Measurements from ENCODE around the gene IGFALS.

DNA sequence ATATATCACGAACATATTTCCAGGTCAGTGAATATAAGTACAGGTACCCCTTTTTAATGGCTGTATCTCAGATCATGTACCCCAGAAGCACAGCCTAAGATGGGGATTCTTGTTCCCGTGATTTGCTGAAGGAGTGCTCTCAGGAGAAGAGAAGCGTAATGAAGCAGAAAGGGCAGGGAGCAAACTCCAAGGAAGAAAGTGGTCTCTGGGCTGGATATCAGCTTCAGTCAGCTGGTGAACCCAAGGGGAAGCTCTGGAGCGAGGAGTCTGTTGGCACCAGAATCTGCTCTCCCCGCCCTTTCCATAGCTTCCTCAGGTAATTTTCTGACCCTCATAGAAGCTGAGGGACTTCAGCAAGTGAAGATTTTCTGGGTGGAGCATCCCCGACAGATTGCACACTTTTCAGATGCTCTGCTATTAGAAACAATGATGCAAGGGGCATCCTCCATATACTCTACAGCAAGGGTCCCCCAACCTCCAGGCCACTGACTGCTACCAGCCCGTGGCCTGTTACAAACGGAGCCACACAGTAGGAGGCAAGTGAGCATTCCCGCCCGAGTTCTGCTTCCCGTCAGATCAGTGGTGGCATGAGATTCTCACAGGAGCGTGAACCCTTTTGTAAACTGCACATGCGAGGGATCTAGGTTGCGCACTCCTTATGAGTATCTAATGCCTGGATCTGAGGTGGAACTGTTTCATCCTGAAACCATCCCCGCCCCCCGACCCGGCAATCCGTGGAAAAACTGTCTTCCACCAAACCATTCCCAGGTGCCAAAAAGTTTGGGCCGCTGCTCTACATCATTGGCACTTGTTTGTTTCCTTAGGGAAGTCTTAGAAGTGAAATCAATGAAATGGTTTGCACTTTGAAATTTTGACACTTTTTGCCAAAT, 37.9 kb upstream of the IGFALS start:
- TF ChIP-seq, protein P1, sequence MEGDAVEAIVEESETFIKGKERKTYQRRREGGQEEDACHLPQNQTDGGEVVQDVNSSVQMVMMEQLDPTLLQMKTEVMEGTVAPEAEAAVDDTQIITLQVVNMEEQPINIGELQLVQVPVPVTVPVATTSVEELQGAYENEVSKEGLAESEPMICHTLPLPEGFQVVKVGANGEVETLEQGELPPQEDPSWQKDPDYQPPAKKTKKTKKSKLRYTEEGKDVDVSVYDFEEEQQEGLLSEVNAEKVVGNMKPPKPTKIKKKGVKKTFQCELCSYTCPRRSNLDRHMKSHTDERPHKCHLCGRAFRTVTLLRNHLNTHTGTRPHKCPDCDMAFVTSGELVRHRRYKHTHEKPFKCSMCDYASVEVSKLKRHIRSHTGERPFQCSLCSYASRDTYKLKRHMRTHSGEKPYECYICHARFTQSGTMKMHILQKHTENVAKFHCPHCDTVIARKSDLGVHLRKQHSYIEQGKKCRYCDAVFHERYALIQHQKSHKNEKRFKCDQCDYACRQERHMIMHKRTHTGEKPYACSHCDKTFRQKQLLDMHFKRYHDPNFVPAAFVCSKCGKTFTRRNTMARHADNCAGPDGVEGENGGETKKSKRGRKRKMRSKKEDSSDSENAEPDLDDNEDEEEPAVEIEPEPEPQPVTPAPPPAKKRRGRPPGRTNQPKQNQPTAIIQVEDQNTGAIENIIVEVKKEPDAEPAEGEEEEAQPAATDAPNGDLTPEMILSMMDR (IDR thresholded peaks at IDR 0.05): no peak
- TF ChIP-seq POLR2AphosphoS5 (IDR thresholded peaks at IDR 0.05; ENCODE audit: insufficient read depth in 1 of 2, low read depth in 1 of 2): no peak

Data from vagina (tissue), 2 donors.